K562 (cell line): ENCODE results near the gene WDR55. TPM values are rescaled to one million over a fixed set of nuclear protein-coding genes. Genes with fewer than 3 reads are reported as not detected.
A peak's percentile ranks its signal among the peaks of the same experiment; 100 is the strongest.

Experiments used
- ARID1B ChIP-seq: fragments of 450-650 bp; IDR thresholded peaks from 2 replicates; pipeline ENCODE4 v1.6.1; 2016; ENCODE audit warnings: antibody characterized with exemption, mild to moderate bottlenecking, inconsistent platforms
- ARNT ChIP-seq, 2 experiments: fragments of 450-650 bp; IDR thresholded peaks; 2 replicates each; pipeline ENCODE4 v1.6.1; 2016; ENCODE audit warnings: mild to moderate bottlenecking in 1 of 2
- BRD9 ChIP-seq: fragments of 450-650 bp; IDR thresholded peaks from 2 replicates; pipeline ENCODE4 v1.6.1; 2018; ENCODE audit warnings: low read depth; ENCODE audit not compliant: partially characterized antibody
- DLX4 ChIP-seq: fragments of 250-450 bp; sonication (Bioruptor Pico); IDR thresholded peaks from 2 replicates; pipeline ENCODE4 v1.6.1; 2021; ENCODE audit warnings: mild to moderate bottlenecking
- EP300 ChIP-seq: IDR thresholded peaks from 2 replicates; pipeline ENCODE4 v1.6.1; 2012; ENCODE audit warnings: low read length, improper control_type of control experiment
- ESRRB ChIP-seq: fragments of 250-450 bp; sonication (Bioruptor Pico); IDR thresholded peaks from 2 replicates; pipeline ENCODE4 v1.5.0; 2020; ENCODE audit warnings: mild to moderate bottlenecking, moderate library complexity, borderline replicate concordance
- FOXA1 ChIP-seq: fragments of 450-650 bp; IDR thresholded peaks from 2 replicates; pipeline ENCODE4 v1.6.1; 2016; ENCODE audit warnings: mild to moderate bottlenecking, borderline replicate concordance
- FOXM1 ChIP-seq, 2 experiments: fragments of 450-650 bp in 1 of 2; sonication (generic) in 1 of 2; formaldehyde crosslinking in 1 of 2; IDR thresholded peaks; 2 replicates each; pipeline versions ENCODE4 v1.6.1 to v1.9.0; 2017 to 2022; ENCODE audit warnings: low read depth in 2 of 2, mild to moderate bottlenecking in 2 of 2, missing genetic modification reagents in 1 of 2, moderate library complexity in 1 of 2
- MXD1 ChIP-seq: fragments of 250-450 bp; sonication (Bioruptor Pico); IDR thresholded peaks from 2 replicates; pipeline ENCODE4 v1.8.0; 2021; ENCODE audit warnings: borderline replicate concordance, mild to moderate bottlenecking, moderate library complexity; ENCODE audit not compliant: poor library complexity, severe bottlenecking
- NFATC3 ChIP-seq: fragments of 450-650 bp; IDR thresholded peaks from 2 replicates; pipeline ENCODE4 v1.6.1; 2017; ENCODE audit warnings: mild to moderate bottlenecking
- POLR2G ChIP-seq: fragments of 200-400 bp; formaldehyde crosslinking; IDR thresholded peaks from 2 replicates; pipeline ENCODE4 v1.6.1; 2017; ENCODE audit warnings: low read depth, mild to moderate bottlenecking, antibody characterized with exemption, low read length, moderate library complexity
- SIN3A ChIP-seq, 2 experiments: fragments of 150-350 bp in 1 of 2; IDR thresholded peaks; 2 replicates each; pipeline ENCODE4 v1.6.1; 2011 to 2016; ENCODE audit warnings: borderline replicate concordance in 2 of 2, low read depth in 2 of 2, low read length in 2 of 2, mild to moderate bottlenecking in 2 of 2, moderate library complexity in 2 of 2; ENCODE audit not compliant: control insufficient read depth in 1 of 2
- SP1 ChIP-seq: sonication (generic); formaldehyde crosslinking; IDR thresholded peaks from 2 replicates; pipeline ENCODE4 v1.8.1; 2022; ENCODE audit warnings: mild to moderate bottlenecking, missing genetic modification reagents
- ZFP1 ChIP-seq: fragments of 450-650 bp; formaldehyde crosslinking; IDR thresholded peaks from 2 replicates; pipeline ENCODE4 v1.4.0; 2020; ENCODE audit warnings: mild to moderate bottlenecking, mixed read lengths
- ZMIZ1 ChIP-seq, 2 experiments: fragments of 150-350 bp in 1 of 2; IDR thresholded peaks; 2 replicates each; pipeline ENCODE4 v1.6.1; 2012 to 2016; ENCODE audit warnings: low read depth in 2 of 2, low read length in 2 of 2, mild to moderate bottlenecking in 1 of 2, moderate library complexity in 1 of 2
- polyA plus RNA-seq, 8 experiments: library from polyadenylated mRNA; depleted of rRNA in 4 of 8; stranded (reverse) in 5 of 8; unstranded in 3 of 8; fragments of >200 nt; fragmentation: Nextera tagmentation in 2 of 8; fragmentation: Illumina TruSeq in 1 of 8; extraction: Ambion mirVana in 2 of 8; extraction: Trizol in 1 of 8; gene quantifications; 2 replicates each; pipeline versions ENCODE4 v1.2.1 to v1.2.3, GENCODE V29; 2011 to 2014; ENCODE audit warnings: inconsistent platforms in 1 of 8, missing spikeins in 1 of 8
- total RNA-seq, 7 experiments: library from RNA; depleted of rRNA in 6 of 7; stranded (reverse); fragments of >200 nt in 6 of 7; fragmentation: Illumina TruSeq in 2 of 7; extraction: Trizol in 2 of 7; gene quantifications; 2 replicates each; pipeline versions ENCODE4 v1.2.1 to v1.2.3, GENCODE V29; 2011 to 2021; ENCODE audit warnings: low replicate concordance in 1 of 7
- TF ChIP-seq, protein P1 (sequence below): fragments of 450-650 bp; IDR thresholded peaks from 2 replicates; pipeline ENCODE4 v1.6.1; 2016

The WDR55 gene
- total and polyA plus RNA-seq, 9 of the 15 experiments (the other 6 are each of a cell fraction or from before 2014, with no cell fraction given), result 5.2 to 45.0 (median 29.3) TPM

- no peak for TF ChIP-seq POLR2G
- TF ChIP-seq ZFP1 (CRISPR knock-in tag), result no peak
- no peak for TF ChIP-seq DLX4 (CRISPR knock-in tag)
- 0 out of 4 replicates have a peak, but pooled peaks of 1 of the 2 experiments have one; percentile 23 for TF ChIP-seq ZMIZ1 (IDR thresholded peaks at IDR 0.05; ENCODE audit: low read depth in 2 of 2, low read length in 2 of 2)
- TF ChIP-seq ARID1B, result peak; percentile 75
- peak; percentile 30; the same call in 1 of the 2 replicates for TF ChIP-seq FOXM1 (IDR thresholded peaks at IDR 0.05; ENCODE audit: low read depth)
- TF ChIP-seq FOXM1 (CRISPR knock-in tag; IDR thresholded peaks at IDR 0.05; ENCODE audit: low read depth), result no peak
- no peak for TF ChIP-seq FOXA1
- no peak for TF ChIP-seq ESRRB
- peak; percentile 38 to 42; a peak in 1 of 4 replicates for TF ChIP-seq SIN3A (IDR thresholded peaks at IDR 0.05; ENCODE audit: borderline replicate concordance in 2 of 2, control insufficient read depth in 1 of 2, low read depth in 2 of 2, low read length in 2 of 2)
- no peak for TF ChIP-seq BRD9
- TF ChIP-seq NFATC3, result no peak
- TF ChIP-seq, protein P1, sequence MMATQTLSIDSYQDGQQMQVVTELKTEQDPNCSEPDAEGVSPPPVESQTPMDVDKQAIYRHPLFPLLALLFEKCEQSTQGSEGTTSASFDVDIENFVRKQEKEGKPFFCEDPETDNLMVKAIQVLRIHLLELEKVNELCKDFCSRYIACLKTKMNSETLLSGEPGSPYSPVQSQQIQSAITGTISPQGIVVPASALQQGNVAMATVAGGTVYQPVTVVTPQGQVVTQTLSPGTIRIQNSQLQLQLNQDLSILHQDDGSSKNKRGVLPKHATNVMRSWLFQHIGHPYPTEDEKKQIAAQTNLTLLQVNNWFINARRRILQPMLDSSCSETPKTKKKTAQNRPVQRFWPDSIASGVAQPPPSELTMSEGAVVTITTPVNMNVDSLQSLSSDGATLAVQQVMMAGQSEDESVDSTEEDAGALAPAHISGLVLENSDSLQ, result peak; percentile 93
- TF ChIP-seq EP300, result peak; percentile 68; the same call in 1 of the 2 replicates
- TF ChIP-seq ARNT (IDR thresholded peaks at IDR 0.05), result peak in 1 of 2 experiments; percentile 32; a peak in 1 of 4 replicates
- TF ChIP-seq MXD1, result no peak
- TF ChIP-seq SP1 (CRISPR knock-in tag), result no peak
Observed at GRCh38 chr5:140678993-140679392, 14.3 kb downstream of the WDR55 start (continued).
